ENCODE data around the gene VIPR2.

- TF ChIP-seq, protein P1, sequence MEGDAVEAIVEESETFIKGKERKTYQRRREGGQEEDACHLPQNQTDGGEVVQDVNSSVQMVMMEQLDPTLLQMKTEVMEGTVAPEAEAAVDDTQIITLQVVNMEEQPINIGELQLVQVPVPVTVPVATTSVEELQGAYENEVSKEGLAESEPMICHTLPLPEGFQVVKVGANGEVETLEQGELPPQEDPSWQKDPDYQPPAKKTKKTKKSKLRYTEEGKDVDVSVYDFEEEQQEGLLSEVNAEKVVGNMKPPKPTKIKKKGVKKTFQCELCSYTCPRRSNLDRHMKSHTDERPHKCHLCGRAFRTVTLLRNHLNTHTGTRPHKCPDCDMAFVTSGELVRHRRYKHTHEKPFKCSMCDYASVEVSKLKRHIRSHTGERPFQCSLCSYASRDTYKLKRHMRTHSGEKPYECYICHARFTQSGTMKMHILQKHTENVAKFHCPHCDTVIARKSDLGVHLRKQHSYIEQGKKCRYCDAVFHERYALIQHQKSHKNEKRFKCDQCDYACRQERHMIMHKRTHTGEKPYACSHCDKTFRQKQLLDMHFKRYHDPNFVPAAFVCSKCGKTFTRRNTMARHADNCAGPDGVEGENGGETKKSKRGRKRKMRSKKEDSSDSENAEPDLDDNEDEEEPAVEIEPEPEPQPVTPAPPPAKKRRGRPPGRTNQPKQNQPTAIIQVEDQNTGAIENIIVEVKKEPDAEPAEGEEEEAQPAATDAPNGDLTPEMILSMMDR (IDR thresholded peaks at IDR 0.05): no peak
- no peak for TF ChIP-seq POLR2A (IDR thresholded peaks at IDR 0.05)
Measured at GRCh38 chr7:159119851-159120539, 24.7 kb downstream of the VIPR2 start.
